Measurements from ENCODE around the gene DKK2.

Gene DKK2

DNA sequence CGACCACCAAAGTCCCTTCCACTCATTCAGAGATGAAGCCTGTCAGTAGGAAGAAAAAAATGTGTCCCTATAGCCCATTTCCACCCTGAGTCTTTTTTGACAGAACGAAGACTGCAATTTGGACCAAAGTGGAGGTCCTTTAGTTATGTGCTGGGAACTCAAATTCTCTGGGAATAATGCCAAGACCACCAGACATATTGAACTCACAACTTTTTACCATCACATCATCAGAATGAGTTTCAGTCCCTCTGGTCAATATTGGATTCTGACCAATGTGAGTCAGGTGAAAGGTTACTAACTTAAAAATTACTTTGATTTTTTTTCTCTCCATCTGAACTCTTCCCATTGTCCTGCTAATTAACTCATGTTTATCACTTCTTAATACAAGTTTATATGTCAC is 128.9 kb downstream of the DKK2 start:
- no peak for DNase-seq

- no peak for DNase-seq
Observed at GRCh38 chr4:106906728-106907127, 129.4 kb downstream of the DKK2 start.

DNA sequence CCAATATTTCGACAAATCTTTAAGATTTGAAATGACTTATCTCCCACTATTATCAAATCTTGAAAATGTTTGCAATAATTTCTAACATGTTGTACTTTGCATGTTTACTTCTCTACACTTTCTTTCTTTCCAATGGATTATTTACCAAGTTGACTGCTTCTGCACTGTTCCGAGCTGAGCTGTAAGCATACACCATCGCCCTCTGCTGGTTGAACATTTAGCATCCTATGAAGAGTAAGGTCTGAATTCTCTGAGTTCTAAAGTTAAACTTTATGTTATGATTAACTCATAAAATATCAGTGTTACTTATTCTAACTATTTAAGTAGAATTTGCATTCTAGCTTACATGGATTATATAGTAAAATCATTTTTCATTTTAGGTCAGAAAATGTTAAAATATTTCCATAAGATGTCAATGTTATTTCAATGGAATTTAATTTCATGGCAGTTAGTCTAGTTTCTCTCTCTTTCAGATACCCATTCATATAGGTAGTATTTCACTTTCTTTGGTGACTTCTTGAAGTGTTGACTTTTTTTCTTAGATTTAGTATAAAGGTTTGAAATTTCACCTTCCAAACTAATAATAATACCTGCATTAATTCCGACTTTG is 137.4 kb downstream of the DKK2 start:
- peak; percentile 73 to 75 for DNase-seq

- DNase-seq: no peak
Observed at GRCh38 chr4:106893903-106894302, 142.2 kb downstream of the DKK2 start.

- no peak for DNase-seq
Observed at GRCh38 chr4:106893395-106893881, 142.7 kb downstream of the DKK2 start.

DNA sequence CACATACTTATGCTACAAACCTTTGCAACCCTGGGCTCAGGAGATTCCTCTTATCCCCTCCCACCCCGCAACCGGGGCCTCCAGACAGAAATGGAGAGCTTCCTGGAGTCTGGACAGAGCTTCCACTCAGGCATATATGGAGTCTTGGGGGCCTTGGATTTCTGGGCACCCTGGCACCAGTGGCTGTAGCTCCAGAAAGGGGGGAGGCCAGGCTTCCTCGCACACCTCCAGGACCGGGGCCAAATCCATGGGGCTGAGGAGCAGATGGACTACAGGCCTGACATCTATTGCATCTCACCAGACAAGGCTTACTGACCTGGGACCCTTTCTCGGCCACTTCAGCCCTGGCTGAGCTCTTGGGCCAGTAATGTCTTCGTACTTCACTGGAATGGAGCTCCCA is 143.3 kb downstream of the DKK2 start:
- DNase-seq: no peak

DNA sequence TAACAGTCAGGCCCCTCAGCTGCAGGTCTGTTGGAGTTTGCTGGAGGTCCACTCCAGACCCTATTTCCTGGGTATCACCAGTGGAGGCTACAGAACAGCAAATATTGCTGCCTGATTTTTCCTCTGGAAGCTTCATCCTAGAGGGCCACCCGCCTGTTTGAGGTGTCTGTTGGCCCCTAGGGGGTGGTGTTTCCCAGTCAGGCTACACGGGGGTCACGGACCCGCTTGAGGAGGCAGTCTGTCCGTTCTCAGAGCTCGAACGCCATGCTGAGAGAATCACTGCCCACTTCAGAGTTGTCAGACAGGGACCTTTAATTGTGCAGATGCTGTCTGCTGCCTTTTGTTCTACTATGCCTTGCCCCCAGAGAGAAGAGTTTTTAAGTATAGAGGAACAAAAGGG is 160.8 kb downstream of the DKK2 start:
- no peak for DNase-seq
